LNCaP clone FGC (cell line): Measurements from ENCODE around the gene SCFD2.

ENCODE experiments used
- DNase-seq: peaks from one replicate; pipeline ENCODE4 v3.0.0-alpha.2; 2011; ENCODE audit warnings: low read depth
- H3K4me3 ChIP-seq: 2 replicates; pipeline ENCODE4 v1.5.1; 2011; ENCODE audit warnings: mild to moderate bottlenecking, low read depth, low read length, control low read depth
- CTCF ChIP-seq: IDR thresholded peaks from 2 replicates; pipeline ENCODE4 v1.5.1; 2012; ENCODE audit warnings: mild to moderate bottlenecking; ENCODE audit not compliant: control insufficient read depth, insufficient read depth; ENCODE audit errors: extremely low read depth

Gene SCFD2

DNA sequence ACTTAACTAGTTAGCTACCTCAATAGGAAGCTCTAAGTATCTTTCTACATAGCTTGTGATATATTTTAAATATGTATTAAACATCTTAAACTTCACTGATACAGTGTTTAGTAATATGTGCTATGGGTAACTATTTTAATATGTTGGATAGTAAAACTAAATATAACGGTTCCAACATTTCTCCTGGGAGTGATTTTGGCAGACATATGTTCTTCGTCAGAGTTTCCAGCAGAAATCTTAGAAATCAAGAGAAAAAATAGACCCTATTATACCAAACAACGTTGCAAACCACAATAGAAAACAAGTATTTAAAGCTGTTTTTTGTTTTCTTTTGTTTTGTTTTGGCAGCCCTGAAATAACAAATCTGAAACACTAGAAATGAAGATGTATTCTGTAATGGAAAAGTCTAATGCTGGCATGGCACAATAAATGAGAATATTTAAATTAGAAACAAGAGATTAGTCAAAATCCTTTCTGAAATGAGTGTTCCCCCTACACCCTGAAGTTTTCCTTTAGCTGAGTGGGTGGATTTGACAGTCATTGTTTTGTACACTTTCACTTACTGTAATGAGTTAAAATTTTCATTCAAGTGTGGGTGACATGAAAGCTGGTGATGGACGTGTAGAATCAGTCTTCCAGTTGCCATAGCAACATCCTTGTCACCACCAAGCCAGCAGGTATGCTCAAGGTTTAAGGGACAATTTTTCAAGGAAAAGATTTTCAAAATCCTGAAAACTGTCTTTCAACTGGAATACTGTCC lies 233.5 kb downstream of the SCFD2 start:
- no peak for TF ChIP-seq CTCF
- DNase-seq: no peak
- no peak overlapping the region for H3K4me3 ChIP-seq

DNA sequence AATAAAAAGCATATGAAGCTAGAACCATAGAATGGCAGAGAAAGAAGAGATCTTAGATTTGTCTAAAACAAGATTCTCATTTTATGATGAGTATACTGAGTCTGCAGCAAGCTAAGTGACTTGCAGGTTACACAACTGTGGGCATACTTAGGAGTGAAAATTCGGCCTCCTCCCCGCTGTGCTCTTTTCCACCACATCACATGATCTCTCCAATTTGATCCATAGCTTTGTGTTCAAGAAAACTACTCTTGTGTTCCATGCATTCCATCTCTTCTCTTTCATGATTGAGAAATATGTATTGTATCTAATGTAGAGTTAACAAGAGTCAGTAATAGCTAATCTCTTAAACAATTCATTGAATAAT lies 234.3 kb downstream of the SCFD2 start:
- TF ChIP-seq CTCF: no peak
- H3K4me3 ChIP-seq: no peak overlapping the region

GRCh38 chr4:53130896-53131561 lies 234.8 kb downstream of the SCFD2 start:
- no peak overlapping the region for H3K4me3 ChIP-seq
- no peak for DNase-seq
- TF ChIP-seq CTCF: no peak

More for the DNA sequence above, 234.3 kb downstream of the SCFD2 start:
- DNase-seq: no peak

- no peak for TF ChIP-seq CTCF
- no peak overlapping the region for H3K4me3 ChIP-seq
- DNase-seq: peak; percentile 23
Observed at GRCh38 chr4:53128706-53129357, 237.0 kb downstream of the SCFD2 start.

- no peak for DNase-seq
- H3K4me3 ChIP-seq: no peak overlapping the region
- TF ChIP-seq CTCF: no peak
Observed at GRCh38 chr4:53128231-53128630, 237.6 kb downstream of the SCFD2 start.

DNA sequence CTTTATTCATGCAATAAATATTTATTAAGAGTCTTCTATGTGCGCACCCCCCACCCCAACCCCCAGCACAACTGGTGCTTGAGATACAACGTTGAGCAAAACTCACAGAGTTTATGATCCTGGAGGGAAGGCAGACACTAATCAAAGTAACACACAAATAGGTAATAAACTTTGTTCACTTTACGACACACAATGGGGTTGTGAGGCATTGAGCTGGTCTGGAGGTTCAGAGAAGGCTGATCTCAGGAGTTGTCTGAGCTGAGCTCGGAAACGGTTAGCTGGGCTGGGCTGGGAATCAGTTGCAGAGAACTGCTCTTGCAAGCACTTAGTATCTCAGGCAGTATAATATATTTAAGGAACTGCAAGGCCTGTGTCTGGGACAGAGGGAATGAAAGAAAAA lies 238.5 kb downstream of the SCFD2 start:
- DNase-seq: no peak
- H3K4me3 ChIP-seq: no peak overlapping the region
- no peak for TF ChIP-seq CTCF
